AG09319 (cell line): ENCODE results near the gene GCK.

ENCODE experiments used
- DNase-seq: peaks from one replicate; pipeline ENCODE4 v3.0.0-alpha.2; 2010; ENCODE audit warnings: low read depth; ENCODE audit errors: extremely low read depth
- TF ChIP-seq, protein P1 (sequence below): IDR thresholded peaks from 2 replicates; pipeline ENCODE4 v1.5.1; 2011; ENCODE audit warnings: low read depth, mild to moderate bottlenecking, inconsistent platforms, low read length, moderate library complexity

The GCK gene

DNA sequence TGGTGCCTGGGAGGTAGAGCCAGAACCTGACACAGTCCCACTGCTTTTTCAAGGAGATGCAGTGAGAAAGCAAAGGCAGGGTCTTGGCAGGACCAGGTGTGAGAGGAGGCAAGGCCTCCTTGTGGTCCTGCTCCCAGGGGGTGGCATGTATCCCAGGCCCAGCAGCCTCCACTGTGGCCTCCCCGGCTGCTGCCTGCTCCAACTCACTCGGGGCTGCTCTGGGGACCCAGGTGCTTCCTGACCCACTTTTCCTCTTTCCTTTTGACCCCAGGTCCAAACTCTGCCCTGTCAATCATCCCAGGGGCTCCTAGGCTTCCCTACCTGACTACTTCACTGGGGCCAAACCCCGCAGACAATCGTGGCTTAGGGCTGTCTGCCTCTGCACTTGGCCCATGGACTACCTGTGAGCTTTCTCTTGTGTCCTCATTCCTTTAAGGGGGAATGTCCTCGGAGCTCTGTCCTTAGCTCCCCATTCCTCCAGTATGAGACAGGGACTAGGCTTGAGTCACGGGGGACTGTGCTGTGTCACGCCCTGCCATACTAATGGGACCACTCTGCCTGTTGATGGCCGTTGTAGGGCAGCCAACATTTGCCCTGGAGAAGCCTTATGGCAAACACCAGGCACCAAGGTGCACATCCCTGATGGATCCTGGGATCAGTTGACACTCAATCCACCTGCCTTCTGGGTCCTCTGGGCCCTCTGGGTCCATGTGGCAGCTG lies 86.2 kb downstream of the GCK start:
- TF ChIP-seq, protein P1, sequence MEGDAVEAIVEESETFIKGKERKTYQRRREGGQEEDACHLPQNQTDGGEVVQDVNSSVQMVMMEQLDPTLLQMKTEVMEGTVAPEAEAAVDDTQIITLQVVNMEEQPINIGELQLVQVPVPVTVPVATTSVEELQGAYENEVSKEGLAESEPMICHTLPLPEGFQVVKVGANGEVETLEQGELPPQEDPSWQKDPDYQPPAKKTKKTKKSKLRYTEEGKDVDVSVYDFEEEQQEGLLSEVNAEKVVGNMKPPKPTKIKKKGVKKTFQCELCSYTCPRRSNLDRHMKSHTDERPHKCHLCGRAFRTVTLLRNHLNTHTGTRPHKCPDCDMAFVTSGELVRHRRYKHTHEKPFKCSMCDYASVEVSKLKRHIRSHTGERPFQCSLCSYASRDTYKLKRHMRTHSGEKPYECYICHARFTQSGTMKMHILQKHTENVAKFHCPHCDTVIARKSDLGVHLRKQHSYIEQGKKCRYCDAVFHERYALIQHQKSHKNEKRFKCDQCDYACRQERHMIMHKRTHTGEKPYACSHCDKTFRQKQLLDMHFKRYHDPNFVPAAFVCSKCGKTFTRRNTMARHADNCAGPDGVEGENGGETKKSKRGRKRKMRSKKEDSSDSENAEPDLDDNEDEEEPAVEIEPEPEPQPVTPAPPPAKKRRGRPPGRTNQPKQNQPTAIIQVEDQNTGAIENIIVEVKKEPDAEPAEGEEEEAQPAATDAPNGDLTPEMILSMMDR: no peak
- no peak for DNase-seq

DNA sequence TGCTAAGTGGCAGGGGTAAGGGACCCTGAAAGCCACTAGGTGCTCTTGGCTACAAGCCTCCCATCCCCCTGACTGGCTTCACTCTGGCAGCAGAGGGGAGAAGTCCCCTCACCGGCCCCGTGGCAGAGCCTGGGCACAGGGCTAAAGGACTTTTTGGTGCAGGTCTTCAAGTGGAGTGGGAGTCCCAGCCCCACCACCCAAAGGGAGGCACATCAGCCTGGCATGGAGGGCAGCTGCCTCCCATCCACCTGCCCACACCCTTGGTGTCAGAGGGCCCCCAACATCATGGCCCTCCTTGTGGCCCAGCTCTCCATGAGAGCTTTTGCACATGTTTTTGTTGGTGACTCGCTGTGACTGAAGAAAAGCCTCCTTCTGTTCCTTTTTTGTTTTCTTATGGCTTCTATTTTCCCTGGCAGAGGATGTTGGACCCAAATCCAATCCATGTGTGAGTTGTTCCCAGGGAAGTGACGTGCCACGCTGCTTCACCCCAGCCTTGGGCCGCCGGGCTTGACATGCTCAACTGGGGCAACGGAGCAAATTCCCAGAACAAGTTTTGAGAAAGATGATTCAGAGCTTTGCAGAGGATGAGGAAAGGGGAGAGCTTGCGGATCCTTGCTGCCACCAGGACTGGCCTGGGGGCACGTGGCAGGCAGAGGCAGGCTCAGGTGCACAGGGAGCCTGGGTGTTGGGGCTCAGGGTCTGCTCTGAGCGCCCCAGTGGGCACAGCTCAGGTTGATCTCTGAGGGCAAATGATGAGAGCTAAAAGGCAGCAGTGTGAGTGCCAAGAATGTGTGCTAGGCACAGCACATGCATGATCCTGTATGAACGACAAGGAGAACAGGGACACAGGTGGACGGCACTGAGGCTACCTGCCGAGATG lies 87.0 kb downstream of the GCK start:
- peak; percentile 88 for DNase-seq

DNA sequence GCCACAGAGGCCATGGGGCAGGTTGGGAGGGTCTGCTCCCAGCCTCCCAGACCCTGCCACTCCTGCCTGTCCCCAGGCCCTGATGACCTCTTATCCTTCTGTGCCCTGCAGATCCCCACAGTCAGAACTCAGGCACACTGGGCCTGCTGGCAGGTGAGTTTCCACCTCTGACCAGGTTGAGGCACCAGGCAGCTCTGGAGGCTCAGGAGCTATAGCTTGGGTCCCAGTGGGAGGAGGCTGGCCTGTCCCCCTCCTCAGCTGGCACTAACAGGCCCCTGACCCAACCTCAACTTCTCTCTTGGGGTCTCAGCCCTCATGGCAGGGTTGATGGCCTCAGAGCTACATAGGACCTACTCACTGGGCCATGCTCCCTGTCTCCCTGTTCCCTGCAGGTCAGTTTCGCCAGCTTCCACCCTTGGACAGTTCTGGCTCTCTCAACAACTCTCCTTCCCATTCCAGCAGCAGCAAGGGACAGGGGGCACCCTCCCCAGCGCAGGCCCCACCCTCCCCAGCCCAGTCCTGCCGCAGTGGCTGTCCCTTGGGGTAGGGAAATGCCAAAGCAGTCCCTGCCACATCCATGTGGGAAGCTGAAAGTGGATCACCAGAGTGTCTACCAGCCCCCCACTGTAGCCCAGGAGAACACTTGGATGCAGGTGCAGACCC lies 87.8 kb downstream of the GCK start:
- TF ChIP-seq, protein P1: no peak

More for the DNA sequence above, 87.0 kb downstream of the GCK start:
- TF ChIP-seq, protein P1: no peak

DNA sequence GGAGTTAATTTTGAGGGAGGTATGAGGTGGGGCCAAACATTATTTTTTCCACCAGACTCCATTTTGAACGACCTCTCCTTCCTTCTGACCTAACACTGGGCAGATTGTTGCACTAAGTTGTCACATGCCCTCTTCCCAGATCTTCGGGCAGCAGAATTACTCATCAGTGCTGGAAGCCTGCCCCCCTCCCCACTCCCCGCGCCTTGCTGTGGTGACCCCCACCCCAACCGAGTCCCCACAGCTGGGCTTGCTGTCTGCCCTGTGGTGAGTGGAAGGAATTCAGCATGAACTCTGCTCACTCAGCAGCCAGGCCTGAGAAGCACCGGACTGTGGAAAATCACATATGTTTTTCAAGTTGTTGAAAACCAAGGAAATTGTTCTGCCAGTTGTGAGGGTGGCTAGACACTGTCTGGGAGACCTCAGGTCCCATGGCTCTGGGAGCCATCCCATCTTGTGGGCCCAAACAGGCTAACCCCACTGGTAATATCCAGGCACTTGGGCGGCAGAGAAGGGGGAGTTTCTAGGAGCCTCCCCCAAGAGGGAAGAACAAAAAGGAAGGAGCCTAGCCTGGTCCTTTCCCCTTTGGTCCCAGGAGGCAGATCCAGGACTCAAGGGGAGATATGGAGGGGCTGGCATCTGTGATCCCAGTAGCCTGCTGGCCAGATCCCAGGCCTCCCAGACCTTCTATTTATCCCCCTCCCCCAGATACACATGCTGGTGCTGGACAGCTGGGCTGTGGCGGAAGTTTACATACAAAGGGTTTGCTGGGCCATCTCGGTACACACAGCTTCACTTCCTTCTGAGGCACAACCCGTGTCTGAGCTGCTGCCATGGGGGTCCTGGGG lies 88.6 kb downstream of the GCK start:
- peak; percentile 59 for DNase-seq
- TF ChIP-seq, protein P1: no peak

More for the DNA sequence above, 87.8 kb downstream of the GCK start:
- DNase-seq: no peak

DNA sequence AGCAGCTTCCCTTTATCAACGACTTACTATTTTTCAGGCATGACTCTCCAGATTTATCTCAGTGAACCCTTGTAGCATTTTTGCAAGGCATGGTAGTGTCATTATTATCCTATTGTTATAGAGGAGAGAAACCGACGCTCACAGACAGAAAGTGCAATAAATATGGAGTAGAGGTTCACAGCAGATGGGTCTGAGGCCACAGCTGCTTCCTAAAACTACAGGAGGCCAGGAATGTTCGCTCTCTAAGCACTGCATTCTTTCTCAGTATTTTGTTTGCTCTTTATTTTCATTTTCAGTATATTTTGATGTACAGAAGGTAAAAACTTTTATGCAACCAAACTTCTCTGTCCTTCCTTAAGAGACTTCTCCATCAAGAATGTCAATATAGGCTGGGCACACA lies 89.6 kb downstream of the GCK start:
- TF ChIP-seq, protein P1: no peak
- DNase-seq: no peak

DNA sequence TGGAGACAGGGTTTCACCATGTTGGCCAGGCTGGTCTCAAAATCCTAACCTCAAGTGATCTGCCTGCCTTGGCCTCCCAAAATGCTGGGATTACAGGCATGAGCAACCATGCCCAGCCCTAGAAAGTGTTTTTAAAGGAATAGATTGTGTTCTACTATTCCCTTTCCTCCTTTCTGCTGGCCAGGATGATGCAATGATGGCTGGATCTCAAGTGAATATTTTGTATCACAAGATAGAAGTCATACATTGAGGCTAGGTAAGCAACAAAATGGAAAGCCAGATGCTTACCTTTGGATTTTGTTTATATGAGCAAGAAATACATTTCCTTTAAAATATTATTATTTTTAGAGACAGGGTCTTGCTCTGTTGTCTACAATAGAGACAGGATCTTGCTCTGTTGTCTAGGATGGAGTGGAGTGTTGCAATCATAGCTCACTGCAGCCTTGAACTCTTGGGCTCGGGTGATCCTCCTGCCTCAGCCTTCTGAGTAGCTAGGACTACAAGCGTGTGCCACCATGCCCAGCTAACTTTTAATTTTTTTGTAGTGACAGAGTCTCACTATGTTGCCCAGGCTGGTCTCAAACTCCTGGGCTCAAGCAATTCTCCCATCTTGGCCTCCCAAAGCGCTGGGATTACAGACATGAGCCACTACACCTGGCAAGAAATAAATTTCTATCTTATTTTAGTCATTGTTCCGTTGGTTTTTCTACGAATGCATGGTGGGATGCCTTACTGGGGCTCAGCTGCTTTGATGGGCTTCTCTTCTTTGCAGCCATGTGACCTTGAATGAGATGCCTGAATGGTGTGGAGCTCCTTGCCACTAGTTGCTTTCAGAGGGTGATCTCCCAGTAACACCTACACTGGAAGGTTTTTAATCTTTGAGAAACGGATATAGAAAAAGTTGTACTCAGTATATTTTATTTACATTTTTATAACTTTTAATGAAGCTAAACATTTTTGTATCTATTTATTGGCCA lies 90.9 kb downstream of the GCK start:
- TF ChIP-seq, protein P1: no peak
- no peak for DNase-seq
